A549 (cell line): ENCODE data around the gene TJP2. TPM values are rescaled to one million over a fixed set of nuclear protein-coding genes. Genes with fewer than 3 reads are reported as not detected.

Experiments used
- ATAC-seq, 2 experiments: fragments of 200-7000 bp in 1 of 2; fragments of >200 bp in 1 of 2; cut with Nextera tagmentation in 1 of 2; cut with Tn5 transposase in 1 of 2; 3 replicates each; pipeline versions ENCODE4 v1.8.0 to v1.9.1; 2018 to 2020; ENCODE audit warnings: mild to moderate bottlenecking in 1 of 2, moderate library complexity in 1 of 2
- CTCF ChIA-PET: fragments of 300-600 bp; sonication (Branson Sonifier 250); formaldehyde crosslinking; extraction: SDS; loops from one replicate; lab custom pipeline; 2021; ENCODE audit warnings: antibody characterized with exemption, inconsistent platforms; lab: Yijun Ruan, JAX
- POLR2A ChIA-PET: fragments of 350-600 bp; formaldehyde crosslinking; extraction: SDS; loops from one replicate; lab custom pipeline; 2021; ENCODE audit warnings: antibody characterized with exemption, inconsistent platforms; lab: Yijun Ruan, JAX
- DNase-seq, 2 experiments: peaks; one replicate each; pipeline versions ENCODE4 v3.0.0 to v3.0.0-alpha.2; 2011 to 2016; ENCODE audit warnings: low read depth in 1 of 2, low spot score in 1 of 2
- FAIRE-seq: peaks from 2 replicates; lab custom pipeline; 2011; peaks lifted over from hg19 to GRCh38; lab: Jason Lieb, UNC
- H3K27ac ChIP-seq, 2 experiments: fragments of >200 bp; sonication (Bioruptor Twin); formaldehyde crosslinking; 3 replicates each; pipeline ENCODE4 v1.5.1; 2016 to 2017
- H3K4me1 ChIP-seq: fragments of >200 bp; sonication (Bioruptor Twin); formaldehyde crosslinking; 3 replicates; pipeline ENCODE4 v1.6.1; 2016
- H3K4me2 ChIP-seq: fragments of >200 bp; sonication (Bioruptor Twin); formaldehyde crosslinking; 3 replicates; pipeline ENCODE4 v1.6.1; 2016
- H3K4me3 ChIP-seq: fragments of >200 bp; sonication (Bioruptor Twin); formaldehyde crosslinking; 3 replicates; pipeline ENCODE4 v1.5.1; 2016
- H3K9me3 ChIP-seq: fragments of >200 bp; sonication (Bioruptor Twin); formaldehyde crosslinking; 3 replicates; pipeline ENCODE4 v1.6.1; 2016
- ATOH8 ChIP-seq: fragments of 250-450 bp; sonication (Bioruptor Pico); IDR thresholded peaks from 2 replicates; pipeline ENCODE4 v1.5.0; 2020; ENCODE audit warnings: low read depth, mild to moderate bottlenecking, moderate library complexity
- BCL3 ChIP-seq: fragments of >200 bp; sonication (Bioruptor Twin); formaldehyde crosslinking; IDR thresholded peaks from 3 replicates; pipeline ENCODE4 v1.6.1; 2016
- BHLHE40 ChIP-seq: IDR thresholded peaks from 2 replicates; pipeline ENCODE4 v1.6.1; 2012; ENCODE audit warnings: low read depth, low read length, inconsistent platforms
- CBX8 ChIP-seq: fragments of 200-600 bp; sonication (generic); IDR thresholded peaks from 2 replicates; pipeline ENCODE4 v1.6.1; 2016
- CHD4 ChIP-seq: fragments of 200-600 bp; sonication (generic); IDR thresholded peaks from 2 replicates; pipeline ENCODE4 v1.6.1; 2016; ENCODE audit warnings: antibody characterized with exemption, mild to moderate bottlenecking, borderline replicate concordance
- EP300 ChIP-seq, 2 experiments: fragments of >200 bp; sonication (Bioruptor Twin); formaldehyde crosslinking; IDR thresholded peaks; 2 replicates in 1 of 2; 3 replicates in 1 of 2; pipeline ENCODE4 v1.6.1; 2016 to 2017
- ESRRA ChIP-seq: fragments of 150-350 bp; IDR thresholded peaks from 2 replicates; pipeline ENCODE4 v1.6.1; 2014; ENCODE audit warnings: mild to moderate bottlenecking, low read length, borderline replicate concordance
- FOXS1 ChIP-seq: fragments of 250-450 bp; sonication (Bioruptor Pico); IDR thresholded peaks from 2 replicates; pipeline ENCODE4 v1.5.0; 2020; ENCODE audit warnings: mild to moderate bottlenecking, moderate library complexity
- GATA3 ChIP-seq: IDR thresholded peaks from 2 replicates; pipeline ENCODE4 v1.6.1; 2012; ENCODE audit warnings: borderline replicate concordance
- HMGXB4 ChIP-seq: fragments of 250-450 bp; sonication (Bioruptor Pico); IDR thresholded peaks from 2 replicates; pipeline ENCODE4 v1.5.0; 2021; ENCODE audit warnings: mild to moderate bottlenecking, moderate library complexity, borderline replicate concordance
- HOXB5 ChIP-seq: fragments of 250-450 bp; sonication (Bioruptor Pico); IDR thresholded peaks from 2 replicates; pipeline ENCODE4 v1.5.0; 2020; ENCODE audit warnings: mild to moderate bottlenecking, moderate library complexity
- KDM1A ChIP-seq: fragments of 200-600 bp; sonication (generic); IDR thresholded peaks from 2 replicates; pipeline ENCODE4 v1.6.1; 2016; ENCODE audit warnings: low read depth, mild to moderate bottlenecking
- KDM5A ChIP-seq: fragments of 200-600 bp; sonication (generic); IDR thresholded peaks from 2 replicates; pipeline ENCODE4 v1.6.1; 2016; ENCODE audit warnings: antibody characterized with exemption, mild to moderate bottlenecking
- MAX ChIP-seq: IDR thresholded peaks from 2 replicates; pipeline ENCODE4 v1.6.1; 2012
- MAZ ChIP-seq: fragments of 150-350 bp; IDR thresholded peaks from 2 replicates; pipeline ENCODE4 v1.6.1; 2014; ENCODE audit warnings: antibody characterized with exemption, low read depth, low read length, borderline replicate concordance
- MYC ChIP-seq: IDR thresholded peaks from 2 replicates; pipeline ENCODE4 v1.6.1; 2012; ENCODE audit warnings: mild to moderate bottlenecking, inconsistent platforms, low read length, improper control_type of control experiment, borderline replicate concordance
- NFE2L2 ChIP-seq: fragments of 150-350 bp; conservative IDR thresholded peaks from 2 replicates; pipeline ENCODE4 v1.6.1; 2014; ENCODE audit warnings: low read length
- NPAS2 ChIP-seq: fragments of 250-450 bp; sonication (Bioruptor Pico); IDR thresholded peaks from 2 replicates; pipeline ENCODE4 v1.8.0; 2022; ENCODE audit warnings: mild to moderate bottlenecking, moderate library complexity, borderline replicate concordance
- PHF8 ChIP-seq: fragments of 200-600 bp; sonication (generic); IDR thresholded peaks from 2 replicates; pipeline ENCODE4 v1.6.1; 2016; ENCODE audit warnings: low read depth, mild to moderate bottlenecking, antibody characterized with exemption, moderate library complexity, borderline replicate concordance
- RCOR1 ChIP-seq: fragments of 150-350 bp; IDR thresholded peaks from 2 replicates; pipeline ENCODE4 v1.6.1; 2014; ENCODE audit warnings: antibody characterized with exemption, low read length, low read depth
- SMC3 ChIP-seq: fragments of >200 bp; sonication (Bioruptor Twin); formaldehyde crosslinking; IDR thresholded peaks from 3 replicates; pipeline ENCODE4 v1.6.1; 2018; ENCODE audit warnings: inconsistent platforms
- SREBF2 ChIP-seq: fragments of 450-650 bp; IDR thresholded peaks from 2 replicates; pipeline ENCODE4 v1.6.1; 2014; ENCODE audit warnings: mild to moderate bottlenecking, moderate library complexity
- TP53 ChIP-seq: fragments of 250-450 bp; sonication (Bioruptor Pico); IDR thresholded peaks from 2 replicates; pipeline ENCODE4 v1.5.0; 2021; ENCODE audit warnings: mild to moderate bottlenecking, moderate library complexity
- USF2 ChIP-seq: fragments of 450-650 bp; IDR thresholded peaks from 2 replicates; pipeline ENCODE4 v1.6.1; 2014; ENCODE audit warnings: antibody characterized with exemption
- ZFP36 ChIP-seq: fragments of 450-650 bp; IDR thresholded peaks from 2 replicates; pipeline ENCODE4 v1.6.1; 2014; ENCODE audit warnings: borderline replicate concordance; ENCODE audit not compliant: partially characterized antibody
- ZSCAN20 ChIP-seq: fragments of 250-450 bp; sonication (Bioruptor Pico); IDR thresholded peaks from 2 replicates; pipeline ENCODE4 v1.8.0; 2022; ENCODE audit warnings: mild to moderate bottlenecking, moderate library complexity
- WGBS: methylation state at CpG from one replicate; pipeline ENCODE4 v1.1.6; 2017; ENCODE audit errors: missing lambda C conversion rate; 5-methylcytosine and 5-hydroxymethylcytosine counted together
- polyA plus RNA-seq, 4 experiments: library from polyadenylated mRNA; depleted of rRNA in 3 of 4; stranded (reverse); fragments of >200 nt; fragmentation: RNase III in 1 of 4; extraction: RNeasy Plus Mini Kit Qiagen cat#74134 plus additional on column Dnase treatment in 1 of 4; gene quantifications; 2 replicates in 3 of 4; 3 replicates in 1 of 4; pipeline ENCODE4 v1.2.3, GENCODE V29; 2011 to 2017

The TJP2 gene
- polyA plus RNA-seq, 2 of the 4 experiments (the other 2 are of a cell fraction): 1.7 to 3.6 TPM

GRCh38 chr9:69229367-69229766, 55.3 kb downstream of the TJP2 start:
- no peaks in the 10 kb centered on the region for H3K4me1 ChIP-seq
- POLR2A ChIA-PET: no interaction called here
- ATAC-seq (no peak), DNase-seq (no peak), FAIRE-seq (no peak)
- no peak overlapping the region for H3K4me2 ChIP-seq
- H3K27ac ChIP-seq: no peak overlapping the region
- TF ChIP-seq HMGXB4 (CRISPR knock-in tag) (no peak), NFE2L2 (no peak), MAZ (no peak), ATOH8 (CRISPR knock-in tag) (no peak), BHLHE40 (no peak), PHF8 (no peak), TP53 (no peak), SREBF2 (no peak), MYC (no peak)
- no peaks in the 10 kb centered on the region for H3K9me3 ChIP-seq
- H3K4me3 ChIP-seq: no peak overlapping the region
- CTCF ChIA-PET: interaction anchor here (1.6 kb wide), 1 partner anchor 230 kb away, joined by 3 read pairs; no protein-coding TSS in a partner anchor
- WGBS: 83% methylated on average over 5 of the region's 5 CpGs

GRCh38 chr9:69232135-69232534, 58.1 kb downstream of the TJP2 start:
- Histone ChIP-seq H3K4me3 (no peak overlapping the region), H3K4me1 (no peaks in the 10 kb centered on the region), H3K9me3 (no peaks in the 10 kb centered on the region), H3K4me2 (no peak overlapping the region), H3K27ac (no peak overlapping the region)
- ChIA-PET POLR2A (no interaction called here), CTCF (interaction anchor here (1.0 kb wide), 1 partner anchor 15 kb away, joined by 3 read pairs; no protein-coding TSS in a partner anchor)
- WGBS: 69% methylated on average over 6 of the region's 6 CpGs
- DNase-seq: no peak
- no peak for TF ChIP-seq NPAS2 (CRISPR knock-in tag)
- TF ChIP-seq MAX: no peak
- TF ChIP-seq, all 56 proteins: peak for 0
- ATAC-seq: no peak
- FAIRE-seq: no peak

GRCh38 chr9:69234683-69235082, 60.6 kb downstream of the TJP2 start:
- H3K4me3 ChIP-seq: no peak overlapping the region
- no peak for DNase-seq
- H3K9me3 ChIP-seq: no peaks in the 10 kb centered on the region
- ChIA-PET POLR2A (no interaction called here), CTCF (interaction anchor here (1.6 kb wide), 1 partner anchor 11 kb away, joined by 5 read pairs; no protein-coding TSS in a partner anchor)
- WGBS: 83% methylated on average over 3 of the region's 3 CpGs
- H3K4me2 ChIP-seq: no peak overlapping the region
- TF ChIP-seq HOXB5 (CRISPR knock-in tag): no peak
- no peak for TF ChIP-seq MAZ
- TF ChIP-seq SMC3: no peak
- TF ChIP-seq FOXS1 (CRISPR knock-in tag): no peak
- no peaks in the 10 kb centered on the region for H3K4me1 ChIP-seq
- H3K27ac ChIP-seq: no peak overlapping the region
- FAIRE-seq: no peak
- ATAC-seq: no peak

GRCh38 chr9:69236188-69236587, 62.1 kb downstream of the TJP2 start:
- ATAC-seq (no peak), FAIRE-seq (no peak), DNase-seq (no peak)
- 86% methylated on average over 7 of the region's 7 CpGs for WGBS
- ChIA-PET CTCF (no interaction called here), POLR2A (no interaction called here)
- H3K4me1 ChIP-seq: no peaks in the 10 kb centered on the region
- H3K4me3 ChIP-seq: no peak overlapping the region
- H3K9me3 ChIP-seq: no peaks in the 10 kb centered on the region
- no peak overlapping the region for H3K27ac ChIP-seq
- H3K4me2 ChIP-seq: no peak overlapping the region
- TF ChIP-seq BCL3 (no peak), ATOH8 (CRISPR knock-in tag) (no peak), MYC (no peak), RCOR1 (no peak), CHD4 (no peak), ESRRA (no peak), KDM5A (no peak), ZFP36 (no peak), ZSCAN20 (CRISPR knock-in tag) (no peak), KDM1A (no peak), USF2 (no peak), GATA3 (no peak), EP300 (IDR thresholded peaks at IDR 0.05) (no peak), CBX8 (no peak)
